HepG2 (cell line): ENCODE measurements around the gene LYPLA2.
"Not testable (repeated sequence)": the region's sequence is repeated elsewhere in the genome, so short reads cannot be mapped to it uniquely, and the experiment has no call there.

ENCODE experiments used
- DDIT3 ChIP-seq: sonication (generic); formaldehyde crosslinking; IDR thresholded peaks from 2 replicates; pipeline ENCODE4 v1.4.0; 2020; ENCODE audit warnings: mild to moderate bottlenecking, missing genetic modification reagents
- ELF4 ChIP-seq: sonication (generic); formaldehyde crosslinking; IDR thresholded peaks from 2 replicates; pipeline ENCODE4 v1.5.0; 2020; ENCODE audit warnings: missing genetic modification reagents, mild to moderate bottlenecking, moderate library complexity, borderline replicate concordance
- KDM1A ChIP-seq: IDR thresholded peaks from 2 replicates; pipeline ENCODE4 v1.6.1; 2016; ENCODE audit warnings: missing compliant biosample characterization
- MTF1 ChIP-seq: sonication (generic); formaldehyde crosslinking; IDR thresholded peaks from 2 replicates; pipeline ENCODE4 v1.5.0; 2020; ENCODE audit warnings: missing genetic modification reagents
- SIN3A ChIP-seq: IDR thresholded peaks from 2 replicates; pipeline ENCODE4 v1.6.1; 2011; ENCODE audit warnings: low read depth, mild to moderate bottlenecking, control low read depth, low read length, borderline replicate concordance
- SMAD3 ChIP-seq: sonication (generic); formaldehyde crosslinking; IDR thresholded peaks from 2 replicates; pipeline ENCODE4 v1.4.0; 2020; ENCODE audit warnings: missing genetic modification reagents
- TCF12 ChIP-seq, 2 experiments: fragments of 450-650 bp in 1 of 2; sonication (generic) in 1 of 2; formaldehyde crosslinking in 1 of 2; IDR thresholded peaks; 2 replicates each; pipeline versions ENCODE4 v1.6.1 to v1.8.0; 2017 to 2022; ENCODE audit warnings: antibody characterized with exemption in 1 of 2, mild to moderate bottlenecking in 1 of 2, missing genetic modification reagents in 1 of 2, moderate library complexity in 1 of 2
- ZNF136 ChIP-seq: sonication (generic); formaldehyde crosslinking; IDR thresholded peaks from 2 replicates; pipeline ENCODE4 v1.8.1; 2022; ENCODE audit warnings: low read depth, mild to moderate bottlenecking, moderate library complexity, missing genetic modification reagents
- TF ChIP-seq, protein P1 (sequence below): sonication (generic); formaldehyde crosslinking; IDR thresholded peaks from 2 replicates; pipeline ENCODE4 v1.5.0; 2020; ENCODE audit warnings: mild to moderate bottlenecking, missing genetic modification reagents, moderate library complexity

DNA sequence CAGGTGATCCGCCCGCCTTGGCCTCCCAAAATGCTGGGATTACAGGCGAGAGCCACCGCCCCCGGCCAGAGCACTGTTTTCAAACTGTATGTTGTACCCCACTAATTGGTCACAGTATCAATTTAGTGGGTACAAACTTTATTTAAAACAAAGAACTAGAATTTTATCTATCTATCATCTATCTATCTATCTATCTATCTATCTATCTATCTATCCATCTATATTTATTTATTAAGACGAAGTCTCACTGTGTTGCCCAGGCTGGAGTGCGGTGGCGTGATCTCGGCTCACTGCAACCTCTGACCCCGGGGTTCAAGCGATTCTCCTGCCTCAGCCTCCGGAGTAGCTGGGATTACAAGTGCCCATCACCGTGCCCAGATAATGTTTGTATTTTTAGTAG, 35.6 kb downstream of the LYPLA2 start:
- TF ChIP-seq DDIT3 (CRISPR knock-in tag); KDM1A; SIN3A; SMAD3 (CRISPR knock-in tag); TCF12 (IDR thresholded peaks at IDR 0.05); TCF12 (CRISPR knock-in tag; IDR thresholded peaks at IDR 0.05); ZNF136 (CRISPR knock-in tag); ELF4 (CRISPR knock-in tag); MTF1 (CRISPR knock-in tag): not testable (repeated sequence)
- TF ChIP-seq, protein P1, sequence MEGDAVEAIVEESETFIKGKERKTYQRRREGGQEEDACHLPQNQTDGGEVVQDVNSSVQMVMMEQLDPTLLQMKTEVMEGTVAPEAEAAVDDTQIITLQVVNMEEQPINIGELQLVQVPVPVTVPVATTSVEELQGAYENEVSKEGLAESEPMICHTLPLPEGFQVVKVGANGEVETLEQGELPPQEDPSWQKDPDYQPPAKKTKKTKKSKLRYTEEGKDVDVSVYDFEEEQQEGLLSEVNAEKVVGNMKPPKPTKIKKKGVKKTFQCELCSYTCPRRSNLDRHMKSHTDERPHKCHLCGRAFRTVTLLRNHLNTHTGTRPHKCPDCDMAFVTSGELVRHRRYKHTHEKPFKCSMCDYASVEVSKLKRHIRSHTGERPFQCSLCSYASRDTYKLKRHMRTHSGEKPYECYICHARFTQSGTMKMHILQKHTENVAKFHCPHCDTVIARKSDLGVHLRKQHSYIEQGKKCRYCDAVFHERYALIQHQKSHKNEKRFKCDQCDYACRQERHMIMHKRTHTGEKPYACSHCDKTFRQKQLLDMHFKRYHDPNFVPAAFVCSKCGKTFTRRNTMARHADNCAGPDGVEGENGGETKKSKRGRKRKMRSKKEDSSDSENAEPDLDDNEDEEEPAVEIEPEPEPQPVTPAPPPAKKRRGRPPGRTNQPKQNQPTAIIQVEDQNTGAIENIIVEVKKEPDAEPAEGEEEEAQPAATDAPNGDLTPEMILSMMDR (CRISPR knock-in tag), result not testable (repeated sequence)
